AG04450 (cell line): ENCODE data around the gene ANP32B. TPM values are rescaled to one million over a fixed set of nuclear protein-coding genes. Genes with fewer than 3 reads are reported as not detected.

ENCODE experiments used
- CTCF ChIA-PET: fragments of 300-600, 350-600 bp; formaldehyde crosslinking; extraction: SDS; loops from one replicate; lab custom pipeline; 2022; ENCODE audit warnings: antibody characterized with exemption, inconsistent platforms; lab: Charles Lee
- POLR2A ChIA-PET: fragments of 350-600 bp; formaldehyde crosslinking; extraction: SDS; loops from one replicate; lab custom pipeline; 2021; ENCODE audit warnings: antibody characterized with exemption, inconsistent platforms; lab: Yijun Ruan, JAX
- DNase-seq: peaks from one replicate; pipeline ENCODE4 v3.0.0-alpha.2; 2011; ENCODE audit warnings: low read depth, low spot score
- H3K27ac ChIP-seq: one replicate; pipeline ENCODE4 v1.5.1; 2012; ENCODE audit warnings: low read depth, low read length, control low read depth
- H3K27me3 ChIP-seq: one replicate; pipeline ENCODE4 v1.6.0; 2012; ENCODE audit warnings: low read length; ENCODE audit not compliant: control insufficient read depth, insufficient read depth
- H3K4me3 ChIP-seq: 2 replicates; pipeline ENCODE4 v1.5.1; 2011; ENCODE audit warnings: mild to moderate bottlenecking, low read depth, low read length, control low read depth
- H3K9me3 ChIP-seq: 2 replicates; pipeline ENCODE4 v1.5.1; 2012; ENCODE audit warnings: low read length; ENCODE audit not compliant: control insufficient read depth, insufficient read depth
- CTCF ChIP-seq: IDR thresholded peaks from 2 replicates; pipeline ENCODE4 v1.5.1; 2011; ENCODE audit warnings: low read depth, low read length, control low read depth, inconsistent platforms
- polyA plus RNA-seq: library from polyadenylated mRNA; depleted of rRNA; stranded (reverse); fragments of >200 nt; gene quantifications from 2 replicates; pipeline ENCODE4 v1.2.3, GENCODE V29; 2011

ANP32B gene
- polyA plus RNA-seq, 1 experiment, result 59.0 TPM

DNA sequence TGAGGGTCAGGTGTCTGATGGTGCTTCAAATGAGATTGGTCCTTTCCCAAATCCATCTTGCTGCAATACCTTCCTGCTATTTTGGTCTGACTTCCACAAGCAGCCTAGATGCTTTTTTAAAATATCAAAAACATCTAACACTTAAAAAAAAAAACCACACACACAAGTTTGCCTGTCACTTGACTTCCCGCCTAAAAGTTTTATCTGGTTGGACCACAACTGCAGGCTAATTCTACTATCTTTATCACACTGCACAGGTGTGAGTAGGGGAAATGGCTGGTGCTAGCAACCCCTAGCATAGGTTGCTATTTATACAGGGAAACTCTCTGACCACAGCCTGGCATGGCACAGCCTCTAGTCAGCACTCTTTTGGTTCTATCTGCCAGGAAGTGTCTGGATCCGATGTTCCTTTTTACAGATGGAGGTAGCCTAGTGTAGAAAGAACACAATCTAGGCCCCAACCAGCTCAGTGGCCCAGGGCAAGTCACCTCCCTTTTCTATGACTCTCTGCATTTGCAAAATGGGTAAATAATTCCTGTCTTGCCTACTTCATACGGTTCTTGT lies 45.0 kb upstream of the ANP32B start, which contains the start of gene HEMGN:
Gene HEMGN, minus strand, starts transcription at position 92 of the 564 bp plus-strand sequence. Its CDS starts 36 bp downstream, at position 56.
- H3K4me3 ChIP-seq, result no peak within 1 kb of the TSS
- peaks cover 40% of the 10 kb centered on the region for H3K27me3 ChIP-seq
- no peak for DNase-seq
- ChIA-PET CTCF (interaction anchor here (1.1 kb wide), 1 partner anchor 14 kb away, joined by 7 read pairs; no protein-coding TSS in a partner anchor), POLR2A (no interaction called here)
- H3K9me3 ChIP-seq, result no peaks in the 10 kb centered on the region
- H3K27ac ChIP-seq, result no peak within 1 kb of the TSS
- no peak for TF ChIP-seq CTCF

- Histone ChIP-seq H3K4me3 (no peak overlapping the region), H3K27me3 (peaks cover 39% of the 10 kb centered on the region), H3K27ac (no peak overlapping the region), H3K9me3 (no peaks in the 10 kb centered on the region)
- ChIA-PET POLR2A (no interaction called here), CTCF (interaction anchor here (1.0 to 2.8 kb wide), 2 partner anchors 17 to 39 kb away, joined by 3 to 13 read pairs; no protein-coding TSS in a partner anchor)
- TF ChIP-seq CTCF, result no peak
- DNase-seq, result no peak
Observed at GRCh38 chr9:97940233-97940632, 42.9 kb upstream of the ANP32B start.

GRCh38 chr9:97940741-97941140 lies 42.4 kb upstream of the ANP32B start:
- no peak overlapping the region for H3K27ac ChIP-seq
- DNase-seq, result no peak
- POLR2A ChIA-PET, result no interaction called here
- H3K4me3 ChIP-seq, result no peak overlapping the region
- peaks cover 36% of the 10 kb centered on the region for H3K27me3 ChIP-seq
- no peak for TF ChIP-seq CTCF
- CTCF ChIA-PET, result interaction anchor here (2.8 kb wide), 1 partner anchor 17 kb away, joined by 13 read pairs; no protein-coding TSS in a partner anchor
- no peaks in the 10 kb centered on the region for H3K9me3 ChIP-seq

DNA sequence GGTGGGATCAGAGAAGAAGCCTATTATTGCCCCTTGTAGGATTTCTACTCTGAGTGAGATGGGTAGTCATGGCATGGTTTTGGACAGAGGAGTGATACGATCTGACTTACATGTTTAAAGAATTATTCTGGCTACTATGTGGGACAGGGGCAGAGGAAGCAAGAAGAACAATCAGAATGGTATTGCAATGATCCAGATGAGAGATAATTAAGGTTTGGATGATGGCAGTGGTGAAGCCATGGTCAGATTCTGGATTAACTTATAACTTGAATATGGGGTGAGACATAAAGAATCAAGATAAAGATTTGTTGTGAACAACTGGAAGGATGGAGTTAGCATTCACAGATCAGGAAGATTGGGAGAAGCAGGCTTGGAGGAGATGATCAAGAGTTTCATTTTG lies 41.8 kb upstream of the ANP32B start:
- ChIA-PET POLR2A (no interaction called here), CTCF (interaction anchor here (2.8 kb wide), 1 partner anchor 18 kb away, joined by 13 read pairs; no protein-coding TSS in a partner anchor)
- TF ChIP-seq CTCF, result no peak
- no peak for DNase-seq
- H3K27ac ChIP-seq, result no peak overlapping the region
- peaks cover 30% of the 10 kb centered on the region for H3K27me3 ChIP-seq
- no peak overlapping the region for H3K4me3 ChIP-seq
- no peaks in the 10 kb centered on the region for H3K9me3 ChIP-seq

DNA sequence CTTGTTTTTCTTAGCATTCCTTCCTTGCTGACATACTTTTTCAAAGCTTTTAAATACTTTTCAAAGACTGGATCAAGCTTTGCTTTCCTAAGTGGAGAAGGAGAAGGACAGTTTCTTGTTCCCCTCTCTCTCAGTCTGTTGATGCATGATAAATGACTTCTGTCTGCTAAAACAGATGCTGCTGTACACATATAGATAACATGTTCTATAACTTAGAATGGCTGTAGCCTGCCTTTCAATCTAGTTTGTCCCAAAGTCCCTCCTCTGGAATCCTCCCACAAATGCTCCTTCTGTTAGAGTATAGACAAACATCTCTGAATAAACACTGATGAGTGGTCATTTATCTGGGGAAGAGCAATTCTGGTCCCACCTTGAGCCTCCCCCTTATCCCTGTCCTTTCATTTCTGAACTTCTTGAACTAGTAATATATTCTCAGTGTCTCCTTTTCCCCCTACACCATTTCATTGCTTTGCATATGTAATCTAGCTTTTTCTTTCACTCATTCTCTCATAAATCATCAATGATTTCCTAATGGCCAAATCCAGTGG lies 39.8 kb upstream of the ANP32B start:
- no peak for DNase-seq
- POLR2A ChIA-PET, result interaction anchor here (0.6 kb wide), 1 partner anchor 18 kb away, joined by 3 read pairs; no protein-coding TSS in a partner anchor
- H3K9me3 ChIP-seq, result no peaks in the 10 kb centered on the region
- H3K27me3 ChIP-seq, result peaks cover 24% of the 10 kb centered on the region
- no peak overlapping the region for H3K4me3 ChIP-seq
- no peak overlapping the region for H3K27ac ChIP-seq
- TF ChIP-seq CTCF, result no peak
- CTCF ChIA-PET, result interaction anchor here (0.7 to 3.3 kb wide), 2 partner anchors 15 to 20 kb away, joined by 3 to 18 read pairs; partner anchors contain the start of gene TRMO
